G401.6 (cell line): ENCODE measurements around the gene BDKRB1.
"Not testable (repeated sequence)": the region's sequence is repeated elsewhere in the genome, so short reads cannot be mapped to it uniquely, and the experiment has no call there.

Experiments used
- FAIRE-seq: peaks from 2 replicates; lab custom pipeline; 2012; peaks lifted over from hg19 to GRCh38; lab: Jason Lieb, UNC

Gene BDKRB1

DNA sequence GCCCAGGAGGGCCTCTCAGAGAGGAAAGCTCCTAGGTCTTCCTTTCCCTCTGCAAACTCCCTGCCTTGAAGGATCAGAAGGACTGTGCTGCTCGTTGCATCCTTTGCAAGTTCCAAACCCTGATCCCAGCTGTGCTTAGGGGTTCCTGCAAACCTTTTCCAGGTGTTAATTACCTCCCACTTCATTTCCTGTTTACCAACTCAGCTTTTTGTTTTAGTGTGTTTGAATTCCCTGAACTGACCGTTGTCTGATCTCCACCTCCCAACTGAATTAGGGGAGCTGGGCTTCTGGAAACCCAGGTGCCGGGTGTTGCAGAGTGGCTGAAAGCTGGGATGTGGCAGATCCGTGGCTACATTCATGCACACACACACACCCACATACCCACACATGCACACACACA, 20.6 kb upstream of the BDKRB1 start:
- no peak for FAIRE-seq

DNA sequence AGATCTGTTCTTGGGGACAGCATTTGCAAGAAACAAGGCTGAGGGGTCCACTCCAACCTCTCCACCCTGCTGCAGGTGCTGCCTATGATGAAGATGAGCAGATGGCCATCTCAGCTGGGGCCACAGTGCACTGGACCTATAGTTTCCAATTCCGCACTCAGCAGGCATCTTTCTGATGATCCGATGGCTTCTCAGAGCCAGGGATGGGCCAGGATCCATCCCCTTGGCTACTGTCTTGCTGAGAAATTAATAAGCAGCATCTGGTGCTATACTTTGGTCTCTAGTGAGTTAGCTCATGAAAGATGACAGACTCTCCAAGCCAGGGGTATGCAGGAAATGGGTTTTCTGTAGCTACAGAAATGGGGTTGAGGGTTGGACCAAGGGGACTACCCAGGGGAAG, 18.4 kb upstream of the BDKRB1 start:
- no peak for FAIRE-seq

DNA sequence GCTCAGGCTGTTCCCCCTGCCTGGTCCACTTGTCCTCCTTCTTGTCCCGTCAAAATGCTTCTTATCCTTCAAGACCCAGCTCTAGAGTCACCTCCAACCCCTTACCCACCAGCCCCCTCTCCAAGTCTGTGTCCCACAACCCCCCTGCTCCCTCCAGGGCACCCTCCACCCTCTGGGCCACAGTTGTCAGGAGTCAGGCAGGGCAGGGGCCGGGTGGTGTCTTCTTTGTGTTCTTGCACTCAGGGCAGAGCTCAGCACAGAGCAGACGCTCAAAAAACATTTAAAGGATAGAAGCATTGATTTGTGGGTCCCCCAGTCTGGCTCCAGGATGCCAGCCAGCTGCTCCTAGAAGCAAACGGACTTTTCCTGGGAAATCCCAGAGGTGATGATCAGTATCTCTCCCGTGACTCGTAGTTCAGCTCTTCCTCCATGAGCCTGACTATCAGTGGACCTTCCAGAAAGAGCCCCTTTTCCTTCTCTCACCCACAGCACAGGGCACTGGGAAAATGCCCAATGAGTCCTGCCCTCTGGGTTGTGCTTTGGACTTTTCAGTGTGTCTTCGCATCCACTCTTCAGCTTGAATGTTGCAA, 17.2 kb upstream of the BDKRB1 start:
- FAIRE-seq = no peak

DNA sequence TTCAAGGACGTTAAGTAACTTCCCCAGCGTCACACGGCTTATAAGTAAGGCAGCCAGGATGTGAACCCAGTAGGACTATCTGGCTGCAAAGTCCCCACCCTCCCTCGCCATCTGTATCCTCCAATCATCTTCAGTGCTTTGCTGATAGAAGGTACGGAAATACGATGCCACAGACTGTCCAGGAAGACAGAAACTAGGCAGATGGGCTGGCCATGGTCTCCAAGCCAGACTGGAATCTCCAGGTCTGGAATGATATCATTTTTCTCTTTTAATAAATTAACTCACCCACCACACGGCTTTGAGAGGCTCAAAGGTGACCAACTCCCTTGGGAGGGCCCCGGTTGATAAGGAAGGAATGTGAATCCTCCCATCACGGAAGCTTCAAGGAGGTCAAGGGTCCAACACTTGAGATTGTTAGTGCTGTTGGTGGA, 16.3 kb upstream of the BDKRB1 start:
- FAIRE-seq = no peak

DNA sequence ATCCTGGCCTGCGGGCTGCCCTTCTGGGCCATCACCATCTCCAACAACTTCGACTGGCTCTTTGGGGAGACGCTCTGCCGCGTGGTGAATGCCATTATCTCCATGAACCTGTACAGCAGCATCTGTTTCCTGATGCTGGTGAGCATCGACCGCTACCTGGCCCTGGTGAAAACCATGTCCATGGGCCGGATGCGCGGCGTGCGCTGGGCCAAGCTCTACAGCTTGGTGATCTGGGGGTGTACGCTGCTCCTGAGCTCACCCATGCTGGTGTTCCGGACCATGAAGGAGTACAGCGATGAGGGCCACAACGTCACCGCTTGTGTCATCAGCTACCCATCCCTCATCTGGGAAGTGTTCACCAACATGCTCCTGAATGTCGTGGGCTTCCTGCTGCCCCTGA, 15.4 kb upstream of the BDKRB1 start:
- FAIRE-seq = no peak

DNA sequence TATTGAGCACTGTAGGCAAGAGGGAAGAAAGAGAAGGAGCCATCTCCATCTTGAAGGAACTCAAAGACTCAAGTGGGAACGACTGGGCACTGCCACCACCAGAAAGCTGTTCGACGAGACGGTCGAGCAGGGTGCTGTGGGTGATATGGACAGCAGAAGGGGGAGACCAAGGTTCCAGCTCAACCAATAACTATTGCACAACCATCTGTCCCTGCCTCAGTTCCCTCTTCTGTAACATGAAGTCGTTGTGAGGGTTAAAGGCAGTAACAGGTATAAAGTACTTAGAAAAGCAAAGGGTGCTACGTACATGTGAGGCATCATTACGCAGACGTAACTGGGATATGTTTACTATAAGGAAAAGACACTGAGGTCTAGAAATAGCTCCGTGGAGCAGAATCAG, 13.9 kb upstream of the BDKRB1 start:
- FAIRE-seq = no peak

DNA sequence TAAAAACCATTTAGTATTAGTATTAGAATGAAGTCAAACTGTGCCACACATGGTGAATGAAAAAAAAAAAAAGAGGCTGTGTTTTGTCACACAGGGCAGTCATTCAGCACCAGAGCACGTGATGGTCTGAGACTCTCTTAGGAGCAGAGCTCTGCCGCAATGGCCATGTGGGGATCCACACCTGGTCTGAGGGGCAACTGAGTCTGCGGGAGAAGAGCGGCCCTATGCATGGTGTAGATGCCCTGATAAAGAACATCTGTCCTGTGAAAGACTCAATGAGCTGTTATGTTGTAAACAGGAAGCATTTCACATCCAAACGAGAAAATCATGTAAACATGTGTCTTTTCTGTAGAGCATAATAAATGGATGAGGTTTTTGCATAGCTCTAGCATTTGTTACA, 12.2 kb upstream of the BDKRB1 start:
- FAIRE-seq = no peak

DNA sequence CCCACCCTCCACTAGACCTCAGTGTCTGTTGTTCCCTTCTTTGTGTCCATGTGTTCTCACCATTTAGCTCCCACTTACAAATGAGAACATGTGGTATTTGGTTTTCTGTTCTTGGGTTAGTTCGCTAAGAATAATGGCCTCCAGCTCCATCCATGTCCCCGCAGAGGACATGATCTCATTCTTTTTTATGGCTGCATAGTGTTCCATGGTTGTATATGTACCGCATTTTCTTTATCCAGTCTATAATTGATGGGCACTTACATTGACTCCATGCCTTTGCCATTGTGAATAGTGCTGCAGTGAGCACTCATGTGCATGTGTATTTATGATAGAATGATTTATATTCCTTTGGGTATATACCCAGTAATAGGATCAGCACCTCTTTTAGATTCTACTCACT, 10.9 kb upstream of the BDKRB1 start:
- FAIRE-seq = not testable (repeated sequence)

DNA sequence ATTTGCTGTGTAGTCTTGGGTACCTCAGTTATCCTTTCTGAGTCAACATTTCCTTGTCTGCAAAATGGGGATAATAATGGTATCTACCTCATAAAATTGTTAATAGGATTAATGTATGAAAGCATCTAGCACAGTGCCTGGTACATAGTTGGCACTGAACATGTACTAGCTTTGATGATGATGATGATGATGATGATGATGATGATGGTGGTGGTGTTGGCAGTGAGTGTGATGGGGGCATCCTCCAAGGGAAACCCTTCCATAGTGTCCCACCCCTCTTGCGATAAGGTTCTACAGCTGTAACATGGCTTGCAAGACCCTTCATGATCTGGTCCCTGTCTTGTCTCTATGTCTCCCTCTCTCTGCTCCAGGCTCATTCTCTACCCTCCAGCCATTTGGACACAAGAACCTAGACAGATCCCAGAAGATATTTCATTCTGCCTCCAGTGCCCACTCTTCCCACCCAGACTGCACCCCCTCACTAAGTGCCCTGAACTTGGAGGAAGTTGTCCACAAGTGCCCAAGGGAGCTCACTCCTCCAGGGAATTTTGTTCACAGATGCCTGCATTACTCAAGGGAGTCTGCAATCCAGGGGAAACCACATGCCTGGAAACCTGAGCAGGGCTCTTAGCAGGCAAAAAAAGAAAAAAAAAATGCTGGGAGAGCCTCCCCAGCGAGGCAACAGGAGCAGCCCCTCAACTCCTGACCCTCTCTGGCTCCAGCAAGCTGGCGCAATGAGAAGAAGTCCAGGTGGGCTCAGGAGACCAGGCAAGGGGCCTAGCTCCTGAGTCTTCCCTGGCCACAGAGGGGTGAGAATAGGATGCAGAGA, 10.1 kb upstream of the BDKRB1 start:
- FAIRE-seq = no peak

DNA sequence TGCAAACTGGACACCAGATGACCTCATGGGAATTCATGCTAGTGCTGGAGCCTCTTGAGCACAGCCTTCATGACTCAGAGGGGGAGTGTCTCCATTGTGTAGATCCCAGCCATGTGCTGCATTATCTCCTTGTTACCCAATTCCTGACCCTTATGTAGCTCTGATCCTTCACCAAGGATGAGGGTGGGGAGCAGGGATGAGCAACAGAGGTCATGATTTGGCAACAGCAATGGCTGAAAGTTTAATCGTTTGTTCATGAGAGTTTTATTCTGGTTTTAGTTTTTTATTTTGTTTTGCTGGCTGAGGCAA, 9.5 kb upstream of the BDKRB1 start:
- no peak for FAIRE-seq

DNA sequence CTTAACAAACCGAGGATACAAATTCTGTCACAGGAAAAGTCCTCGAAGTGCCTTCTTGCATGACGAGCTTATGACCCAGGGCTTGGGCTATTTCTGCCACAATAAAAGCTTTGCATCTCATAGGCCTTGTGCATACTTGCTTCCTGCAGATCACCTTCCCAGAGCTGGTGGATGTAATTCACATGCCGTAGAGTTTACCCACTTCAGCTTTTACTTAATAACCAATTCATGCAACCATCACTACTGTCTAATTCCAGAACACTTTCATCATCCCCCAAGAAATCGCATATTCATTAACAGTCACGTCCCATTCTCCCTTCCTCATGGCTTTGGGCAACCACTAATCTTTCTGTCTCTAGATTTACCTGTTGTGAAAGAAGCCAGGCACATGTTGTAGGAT, 9.0 kb upstream of the BDKRB1 start:
- no peak for FAIRE-seq

DNA sequence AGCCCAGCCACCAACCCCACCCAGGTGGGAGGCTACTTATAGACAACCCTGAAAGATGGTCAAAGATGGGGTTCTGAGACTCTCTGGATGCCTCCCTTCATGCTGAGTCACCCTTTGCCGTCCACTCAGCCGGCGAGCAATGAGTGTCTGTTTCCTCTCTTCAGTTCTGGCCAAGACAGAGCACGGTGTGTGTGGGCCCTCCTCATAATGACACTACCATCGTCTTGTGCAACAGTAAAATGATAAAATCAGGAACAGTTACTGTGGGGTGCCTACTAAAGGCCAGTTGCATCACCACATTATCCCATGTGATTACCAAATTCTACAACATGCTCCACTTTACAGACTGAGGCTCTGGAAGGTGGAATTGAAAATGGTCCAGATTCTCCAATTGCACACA, 7.0 kb upstream of the BDKRB1 start:
- no peak for FAIRE-seq

DNA sequence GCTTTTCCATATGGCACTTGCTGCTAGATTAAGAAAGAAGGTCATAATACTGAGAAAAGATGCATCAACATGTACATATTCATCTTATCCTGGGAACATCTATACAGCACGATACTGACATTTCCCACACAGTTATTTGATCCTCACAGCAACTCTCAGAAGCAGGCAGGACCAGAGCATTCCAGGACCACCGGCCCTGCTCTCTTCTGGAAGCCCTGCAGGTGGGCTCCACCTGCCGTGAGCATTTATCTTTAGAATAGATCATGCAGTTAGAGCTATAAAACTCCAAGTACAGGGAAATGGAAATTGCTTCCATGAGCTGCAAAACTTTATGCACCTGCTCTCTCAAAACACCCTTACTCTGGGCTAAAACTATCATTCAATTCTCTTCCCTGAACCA, 5.5 kb upstream of the BDKRB1 start:
- no peak for FAIRE-seq

DNA sequence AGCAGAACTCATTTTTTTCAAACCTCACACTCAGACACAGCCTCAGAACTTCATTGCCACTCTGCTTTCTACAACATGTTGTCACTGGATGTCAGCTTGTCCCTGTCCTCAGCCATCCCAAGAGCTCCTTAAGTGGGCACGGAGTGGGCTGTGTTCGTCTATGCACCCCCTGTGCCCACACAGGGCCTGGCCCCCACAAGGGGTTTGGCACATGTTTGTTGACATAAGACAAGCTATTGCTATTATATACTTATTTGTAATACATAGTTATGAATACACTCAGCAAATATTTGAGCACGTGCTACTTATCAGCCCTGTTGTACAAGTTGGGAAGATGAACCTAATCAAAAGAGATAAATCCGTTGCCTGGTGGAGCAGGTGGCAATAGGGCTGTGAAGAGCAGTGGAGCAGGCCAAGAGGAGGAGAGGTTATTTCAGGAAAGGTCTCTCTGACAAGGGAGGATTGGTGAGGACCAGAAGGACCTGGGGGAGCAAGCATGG, 4.3 kb upstream of the BDKRB1 start:
- no peak for FAIRE-seq

DNA sequence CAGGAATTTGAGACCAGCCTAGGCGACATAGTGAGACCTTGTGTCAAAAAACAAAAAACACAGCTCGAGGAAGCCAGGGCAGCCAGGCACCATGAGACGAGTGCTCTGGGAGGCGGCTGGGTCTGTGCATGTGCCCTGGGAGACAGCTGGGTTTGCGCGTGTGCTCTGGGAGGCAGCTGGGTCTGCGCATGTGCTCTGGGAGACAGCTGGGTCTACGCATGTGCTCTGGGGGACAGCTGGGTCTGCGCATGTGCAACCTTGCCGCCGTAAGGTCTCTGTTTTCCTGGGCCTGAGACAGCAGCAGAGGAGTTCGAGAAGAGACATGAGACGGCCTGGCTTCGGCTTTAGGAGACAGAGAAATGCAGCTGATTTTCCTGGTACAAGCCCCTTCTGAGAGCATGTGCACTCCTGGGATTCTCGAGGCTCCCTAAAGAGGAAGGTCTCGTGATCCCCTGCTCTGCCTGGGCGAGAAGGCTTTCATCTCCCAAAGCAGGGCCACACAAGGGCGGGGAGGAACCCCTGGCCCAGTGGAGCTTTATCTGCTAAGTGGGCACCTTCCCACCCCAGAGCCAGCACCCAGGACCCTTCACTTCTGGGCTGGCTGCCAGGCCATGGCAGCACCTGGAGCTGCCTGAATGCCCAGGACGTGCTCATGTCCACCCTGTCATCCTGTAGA, 3.5 kb upstream of the BDKRB1 start:
- no peak for FAIRE-seq

DNA sequence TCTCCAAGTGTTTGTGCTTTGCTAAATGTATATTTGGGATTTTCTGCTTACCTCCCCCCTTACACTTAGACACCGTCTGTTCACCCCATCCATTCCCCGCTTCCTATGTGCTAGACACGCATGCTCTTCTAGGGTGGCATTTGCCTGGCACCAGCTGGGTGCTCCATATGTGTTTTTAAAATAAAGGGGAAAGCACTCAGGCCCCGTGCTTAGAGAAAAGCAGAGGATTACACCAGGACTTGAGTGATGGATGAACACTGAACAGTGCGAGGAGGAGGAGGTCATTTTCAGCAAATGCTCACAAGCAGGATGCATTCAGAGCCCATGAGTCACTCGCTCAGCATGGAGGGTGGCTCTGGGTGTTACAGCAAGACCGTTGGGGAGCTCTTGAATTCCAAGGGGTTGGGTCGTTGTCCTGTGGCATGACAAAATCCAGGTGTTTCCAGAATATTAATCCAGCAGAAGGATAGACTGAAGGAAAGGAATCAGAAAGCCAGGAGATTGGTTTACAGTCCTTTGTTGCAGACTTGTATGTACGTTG, 2.9 kb upstream of the BDKRB1 start:
- FAIRE-seq = no peak

DNA sequence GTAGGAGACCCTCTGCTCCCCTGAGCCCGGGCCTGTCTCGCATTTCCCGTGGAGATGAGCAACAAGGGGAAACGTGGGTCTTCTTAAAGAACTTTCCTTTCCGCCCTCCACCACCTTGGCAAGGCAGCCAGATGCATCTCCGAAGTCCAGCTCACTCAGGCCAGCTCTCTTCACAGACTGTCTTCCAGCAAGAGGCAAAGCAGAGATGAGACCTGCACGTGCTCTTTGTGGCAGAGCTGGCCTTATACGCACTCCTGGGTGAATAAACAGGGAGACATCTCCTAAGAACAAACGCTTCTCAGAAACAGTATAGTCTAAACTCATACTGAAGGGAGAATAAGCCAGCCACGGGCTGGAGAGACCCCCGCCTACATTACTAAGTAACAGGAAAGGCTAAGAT, 1.3 kb upstream of the BDKRB1 start:
- no peak for FAIRE-seq

DNA sequence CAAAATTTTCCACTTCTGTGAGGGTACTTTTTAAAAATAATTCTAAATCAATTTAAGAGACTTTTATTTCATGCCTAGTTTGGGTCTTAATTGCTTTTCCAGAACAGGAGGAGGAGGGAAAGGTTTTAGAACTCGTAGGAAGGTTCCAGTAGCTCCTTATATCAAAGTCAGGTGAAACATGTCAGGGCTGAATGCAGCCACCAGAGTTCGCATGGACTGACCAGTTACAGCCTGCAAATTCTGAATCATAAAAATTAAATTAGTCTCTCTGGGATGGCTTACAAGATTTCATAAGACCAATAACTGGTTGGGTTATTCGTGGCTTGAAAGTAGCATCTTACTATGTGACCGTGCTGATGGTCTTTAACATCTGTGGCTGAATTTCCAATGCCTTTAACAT, 397 bp downstream of the BDKRB1 start:
- no peak for FAIRE-seq

DNA sequence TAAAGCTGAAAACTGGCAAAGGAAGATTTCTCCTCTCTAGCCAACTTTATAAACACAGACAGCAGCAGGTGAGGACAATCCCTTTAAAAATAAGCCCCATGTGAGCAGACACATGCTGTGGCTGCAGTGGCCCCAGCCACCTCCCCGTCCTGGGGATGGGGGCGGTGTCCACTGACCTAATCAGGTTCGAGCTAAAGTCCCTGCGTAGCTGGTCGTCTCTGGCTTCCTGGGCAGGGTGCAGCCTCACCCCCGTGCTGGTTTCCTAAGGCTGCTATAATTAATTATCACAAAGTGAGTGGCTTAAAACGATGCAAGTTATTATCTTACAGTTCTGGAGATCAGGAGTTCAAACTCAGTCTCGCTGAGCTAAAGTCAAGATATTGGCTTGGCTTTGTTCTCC, 1.0 kb downstream of the BDKRB1 start:
- FAIRE-seq = no peak

DNA sequence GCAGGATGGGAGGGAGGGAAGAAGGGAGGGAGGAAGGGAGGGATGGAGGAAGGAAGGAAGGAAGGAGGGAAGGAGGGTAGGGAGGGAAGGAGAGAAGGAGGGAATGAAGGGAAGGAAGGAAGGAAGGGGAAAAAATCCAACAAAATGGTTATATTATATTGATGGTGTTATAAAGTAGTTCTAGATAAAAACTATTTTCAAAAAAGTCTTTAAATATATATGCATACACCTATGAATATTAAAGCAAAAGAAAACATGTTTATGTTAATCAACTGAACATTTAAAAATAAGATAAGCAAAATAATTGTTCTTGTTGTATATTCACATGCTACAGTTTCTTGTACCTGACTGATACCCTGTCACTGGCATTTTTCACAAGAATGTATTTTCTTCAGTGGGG, 1.9 kb downstream of the BDKRB1 start:
- FAIRE-seq = no peak

DNA sequence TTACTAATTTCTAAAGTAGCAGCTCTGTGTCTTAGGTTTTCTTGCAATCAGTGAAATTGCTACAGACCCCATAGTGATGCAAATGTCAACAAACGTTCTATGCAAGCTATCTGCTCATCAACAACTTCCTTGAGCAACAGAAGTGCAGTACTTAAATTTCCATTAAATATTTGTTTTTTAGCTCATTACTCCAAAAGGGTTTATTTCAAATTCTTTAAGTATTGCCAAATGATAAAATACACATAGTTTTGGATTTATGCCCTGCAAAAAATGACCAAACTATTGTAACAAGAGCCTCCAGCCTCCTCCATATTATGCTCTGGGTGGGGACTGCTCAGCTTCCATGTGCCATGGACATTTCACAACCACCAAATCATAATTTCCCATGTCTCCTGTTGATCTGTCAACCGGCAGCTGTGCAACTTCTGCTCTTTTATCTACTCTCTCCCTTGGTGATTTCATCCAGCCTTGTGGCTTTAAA, 4.4 kb downstream of the BDKRB1 start:
- no peak for FAIRE-seq

DNA sequence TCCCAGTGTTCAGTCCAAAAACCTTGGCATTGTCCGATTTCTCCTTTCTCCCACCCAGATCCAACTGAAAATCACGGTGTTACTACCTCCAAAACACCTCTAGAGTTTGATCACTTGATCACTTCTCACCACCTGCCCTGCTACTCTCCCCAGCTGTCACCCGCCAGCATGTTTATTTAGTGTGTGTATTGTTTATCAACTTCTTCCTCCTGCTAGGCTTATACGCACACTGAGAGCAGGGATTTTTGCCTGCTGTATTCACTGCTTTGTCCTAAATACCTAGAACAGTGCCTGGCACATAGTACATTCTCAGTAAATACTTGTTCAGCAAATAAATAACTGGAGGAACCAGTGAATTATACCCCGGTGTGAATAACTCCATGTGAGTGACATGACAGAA, 5.0 kb downstream of the BDKRB1 start:
- no peak for FAIRE-seq
